ENCODE measurements around the gene FGF18.
"Not testable (repeated sequence)": the region's sequence is repeated elsewhere in the genome, so short reads cannot be mapped to it uniquely, and the experiment has no call there.

GRCh38 chr5:171398660-171399059 lies 20.8 kb upstream of the FGF18 start:
- TF ChIP-seq PKNOX1 (IDR thresholded peaks at IDR 0.05); ELF4 (IDR thresholded peaks at IDR 0.05); FOXK2 (IDR thresholded peaks at IDR 0.05); SUZ12 (IDR thresholded peaks at IDR 0.05); ZNF384 (IDR thresholded peaks at IDR 0.05); CTBP1 (IDR thresholded peaks at IDR 0.05; ENCODE audit: borderline replicate concordance); FOXA1 (IDR thresholded peaks at IDR 0.05); TARDBP (IDR thresholded peaks at IDR 0.05); NFRKB (IDR thresholded peaks at IDR 0.05); SP1 (IDR thresholded peaks at IDR 0.05); HDGF (IDR thresholded peaks at IDR 0.05; ENCODE audit: borderline replicate concordance); LEF1 (IDR thresholded peaks at IDR 0.05; ENCODE audit: borderline replicate concordance): not testable (repeated sequence)
